Measurements from ENCODE around the gene RNF212B.

The RNF212B gene

GRCh38 chr14:23299986-23300686, 62.4 kb downstream of the RNF212B start:
- H3K4me3 ChIP-seq (ENCODE audit: low read depth, low read length): peak overlapping the region; percentile 91
- DNase-seq (ENCODE audit: low read depth): peak; percentile 21
- no peak for TF ChIP-seq POLR2A (IDR thresholded peaks at IDR 0.05; ENCODE audit: extremely low read depth, insufficient read length)
- no peak for TF ChIP-seq MYC (IDR thresholded peaks at IDR 0.05; ENCODE audit: low read depth, low read length)
- TF ChIP-seq, protein P1, sequence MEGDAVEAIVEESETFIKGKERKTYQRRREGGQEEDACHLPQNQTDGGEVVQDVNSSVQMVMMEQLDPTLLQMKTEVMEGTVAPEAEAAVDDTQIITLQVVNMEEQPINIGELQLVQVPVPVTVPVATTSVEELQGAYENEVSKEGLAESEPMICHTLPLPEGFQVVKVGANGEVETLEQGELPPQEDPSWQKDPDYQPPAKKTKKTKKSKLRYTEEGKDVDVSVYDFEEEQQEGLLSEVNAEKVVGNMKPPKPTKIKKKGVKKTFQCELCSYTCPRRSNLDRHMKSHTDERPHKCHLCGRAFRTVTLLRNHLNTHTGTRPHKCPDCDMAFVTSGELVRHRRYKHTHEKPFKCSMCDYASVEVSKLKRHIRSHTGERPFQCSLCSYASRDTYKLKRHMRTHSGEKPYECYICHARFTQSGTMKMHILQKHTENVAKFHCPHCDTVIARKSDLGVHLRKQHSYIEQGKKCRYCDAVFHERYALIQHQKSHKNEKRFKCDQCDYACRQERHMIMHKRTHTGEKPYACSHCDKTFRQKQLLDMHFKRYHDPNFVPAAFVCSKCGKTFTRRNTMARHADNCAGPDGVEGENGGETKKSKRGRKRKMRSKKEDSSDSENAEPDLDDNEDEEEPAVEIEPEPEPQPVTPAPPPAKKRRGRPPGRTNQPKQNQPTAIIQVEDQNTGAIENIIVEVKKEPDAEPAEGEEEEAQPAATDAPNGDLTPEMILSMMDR (IDR thresholded peaks at IDR 0.05; ENCODE audit: low read depth, low read length): no peak
- TF ChIP-seq, protein P2, sequence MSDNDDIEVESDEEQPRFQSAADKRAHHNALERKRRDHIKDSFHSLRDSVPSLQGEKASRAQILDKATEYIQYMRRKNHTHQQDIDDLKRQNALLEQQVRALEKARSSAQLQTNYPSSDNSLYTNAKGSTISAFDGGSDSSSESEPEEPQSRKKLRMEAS (IDR thresholded peaks at IDR 0.05; ENCODE audit: low read depth, low read length): no peak

DNA sequence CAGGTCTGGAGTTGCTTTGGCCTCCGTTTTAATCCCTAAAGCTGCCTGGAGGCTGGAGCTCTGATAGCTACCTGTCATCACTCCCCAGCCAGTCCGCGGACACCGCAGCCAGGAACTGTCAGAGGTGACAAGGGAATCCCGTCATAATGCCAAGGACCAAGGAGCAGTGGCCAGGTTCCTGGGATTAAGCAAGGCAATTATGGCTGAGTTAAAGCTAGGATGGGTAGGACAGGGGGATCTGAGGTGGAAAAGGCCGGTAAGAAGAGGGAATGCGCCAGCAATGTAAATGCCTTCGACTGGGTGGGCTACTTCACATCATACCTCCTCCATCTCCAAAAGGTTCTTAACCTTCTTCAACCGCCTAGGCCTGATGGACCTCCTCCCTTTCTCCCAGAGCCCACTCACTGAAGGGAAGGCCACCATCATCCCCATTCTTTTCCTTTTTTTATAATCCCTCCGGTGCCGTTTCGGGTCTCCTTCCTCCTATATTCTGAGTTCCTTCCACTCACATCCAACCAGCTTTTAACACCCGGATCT, 63.0 kb downstream of the RNF212B start:
- peak overlapping the region; percentile 91 for H3K4me3 ChIP-seq (ENCODE audit: low read depth, low read length)
- peak; percentile 14 for DNase-seq (ENCODE audit: low read depth)
- TF ChIP-seq, protein P2 (IDR thresholded peaks at IDR 0.05; ENCODE audit: low read depth, low read length): no peak
- TF ChIP-seq POLR2A (IDR thresholded peaks at IDR 0.05; ENCODE audit: extremely low read depth, insufficient read length): no peak
- TF ChIP-seq, protein P1 (IDR thresholded peaks at IDR 0.05; ENCODE audit: low read depth, low read length): no peak
- no peak for TF ChIP-seq MYC (IDR thresholded peaks at IDR 0.05; ENCODE audit: low read depth, low read length)

DNA sequence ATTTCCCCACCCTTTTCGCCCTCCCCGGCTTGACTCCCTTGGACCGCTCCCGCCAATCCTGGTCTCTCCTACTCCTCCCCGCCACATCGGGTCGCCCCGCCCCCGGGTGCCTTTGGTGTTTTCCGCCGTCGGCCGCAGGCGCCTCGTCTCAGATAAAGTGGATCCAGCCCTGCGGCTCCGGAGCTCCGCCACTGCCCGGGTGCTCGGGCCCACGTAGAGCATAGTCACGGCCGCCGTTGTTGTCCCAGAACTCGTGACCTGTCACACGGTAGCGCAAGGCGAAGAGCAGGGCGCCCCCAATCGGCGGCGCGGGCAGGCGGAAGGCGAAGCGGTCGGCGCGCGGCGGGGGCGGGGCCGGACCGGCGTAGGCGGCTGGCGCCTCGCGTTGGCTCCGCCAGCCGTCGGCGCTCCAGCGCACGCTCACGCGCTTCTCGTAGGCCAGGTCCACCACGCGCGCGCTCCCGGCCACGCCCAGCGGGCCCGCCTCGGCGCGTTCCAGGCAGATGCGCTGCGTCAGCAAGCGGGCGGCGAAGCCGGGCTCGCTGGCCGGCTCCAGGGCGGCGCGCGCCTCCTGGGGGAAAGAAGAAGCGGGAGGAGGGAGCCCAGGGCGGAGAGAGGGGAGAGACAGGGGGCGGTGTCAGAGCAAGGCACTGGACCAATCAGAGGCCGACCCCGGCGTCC, 63.7 kb downstream of the RNF212B start:
- TF ChIP-seq MYC (IDR thresholded peaks at IDR 0.05; ENCODE audit: low read depth, low read length) (peak; percentile 72; the same call in 1 of the 2 replicates), POLR2A (IDR thresholded peaks at IDR 0.05; ENCODE audit: extremely low read depth, insufficient read length) (no peak)
- TF ChIP-seq, protein P1 (IDR thresholded peaks at IDR 0.05; ENCODE audit: low read depth, low read length): peak; percentile 46
- TF ChIP-seq, protein P2 (IDR thresholded peaks at IDR 0.05; ENCODE audit: low read depth, low read length): peak; percentile 87
- peak; percentile 98 for DNase-seq (ENCODE audit: low read depth)
- peak overlapping the region; percentile 91 for H3K4me3 ChIP-seq (ENCODE audit: low read depth, low read length)

- H3K4me3 ChIP-seq (ENCODE audit: low read depth, low read length): peak overlapping the region; percentile 77
- TF ChIP-seq, protein P1 (IDR thresholded peaks at IDR 0.05; ENCODE audit: low read depth, low read length): no peak
- peak; percentile 89 for TF ChIP-seq POLR2A (IDR thresholded peaks at IDR 0.05; ENCODE audit: extremely low read depth, insufficient read length)
- TF ChIP-seq, protein P2 (IDR thresholded peaks at IDR 0.05; ENCODE audit: low read depth, low read length): peak; percentile 56; the same call in 1 of the 2 replicates
- peak; percentile 73 for TF ChIP-seq MYC (IDR thresholded peaks at IDR 0.05; ENCODE audit: low read depth, low read length)
- no peak for DNase-seq (ENCODE audit: low read depth)
Observed at GRCh38 chr14:23301969-23302289, 64.2 kb downstream of the RNF212B start.

DNA sequence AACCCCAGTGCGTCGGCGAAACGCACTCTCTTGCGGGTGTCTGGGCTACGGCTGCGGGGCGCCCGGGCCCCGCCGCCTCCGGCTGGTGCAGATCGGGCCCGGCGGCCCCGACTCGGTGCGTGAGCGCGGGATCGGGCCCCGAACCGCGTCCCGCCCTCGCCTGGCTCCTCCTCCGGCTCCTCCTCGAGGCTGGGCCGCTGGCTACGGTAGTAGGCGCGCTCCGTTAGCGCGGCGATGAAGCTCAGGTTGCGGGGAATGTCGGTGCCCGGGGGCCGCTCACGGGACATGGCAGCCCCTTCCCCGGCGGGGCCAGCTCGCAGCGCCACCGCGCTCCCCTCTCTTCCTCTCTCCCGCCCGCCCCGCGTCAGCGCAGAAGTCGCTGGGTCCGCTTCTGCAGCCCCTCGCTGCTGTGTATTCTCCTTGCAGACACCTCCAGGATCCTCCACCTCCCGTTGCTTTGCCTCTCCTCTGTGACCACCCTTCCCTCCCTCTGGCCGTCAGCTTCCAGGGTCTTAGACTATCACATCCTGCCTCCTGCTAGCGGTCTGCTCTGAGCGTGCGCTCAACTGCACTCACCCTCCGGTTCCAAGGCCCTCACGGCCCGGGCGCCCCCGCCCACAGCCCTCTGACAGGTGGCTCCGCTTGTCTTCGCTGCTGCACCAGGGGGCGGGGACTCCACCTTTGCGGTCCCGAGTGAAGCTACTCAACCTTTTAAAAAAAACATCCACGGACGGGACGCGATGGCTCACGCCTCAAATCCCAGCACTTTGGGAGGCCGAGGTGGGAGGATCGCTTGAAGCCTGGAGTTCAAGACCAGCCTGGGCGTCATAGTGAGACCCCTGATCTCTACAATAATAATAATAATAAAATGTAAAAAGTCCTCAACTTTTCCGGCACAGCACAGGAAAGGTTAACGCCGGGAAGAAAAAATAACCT, 64.8 kb downstream of the RNF212B start, which contains the start of gene PPP1R3E:
Gene PPP1R3E (minus strand): TSS at position 570 of the 936 bp plus-strand sequence. CDS start 283 bp downstream, at position 287.
- no peak; the same call in 1 of the 2 replicates for TF ChIP-seq MYC (IDR thresholded peaks at IDR 0.05; ENCODE audit: low read depth, low read length)
- peak; percentile 78 for TF ChIP-seq POLR2A (IDR thresholded peaks at IDR 0.05; ENCODE audit: extremely low read depth, insufficient read length)
- TF ChIP-seq, protein P2 (IDR thresholded peaks at IDR 0.05; ENCODE audit: low read depth, low read length): peak; percentile 49
- DNase-seq (ENCODE audit: low read depth): peak; percentile 80
- H3K4me3 ChIP-seq (ENCODE audit: low read depth, low read length): peak within 1 kb of the TSS; percentile 77
